Adrenal gland (tissue), 5 donors: Measurements from ENCODE around the gene DENND4A.

Experiments used
- CTCF ChIP-seq, 6 experiments: fragments of 450-650 bp in 4 of 6; fragments of 200-600 bp in 2 of 6; sonication (generic) in 1 of 6; IDR thresholded peaks; 1 replicate in 5 of 6; 2 replicates in 1 of 6; pipeline versions ENCODE4 v1.5.1 to v1.8.0; 2016 to 2021; ENCODE audit warnings: antibody characterized with exemption in 6 of 6, mild to moderate bottlenecking in 2 of 6, moderate library complexity in 1 of 6
- POLR2A ChIP-seq, 2 donors: fragments of 450-650 bp; IDR thresholded peaks; one replicate each; pipeline ENCODE4 v1.6.1; 2017; ENCODE audit warnings: antibody characterized with exemption in 2 of 2, mild to moderate bottlenecking in 2 of 2, moderate library complexity in 1 of 2
- donor health status: DM: no; HTN: no; CAD: no.

- TF ChIP-seq POLR2A (IDR thresholded peaks at IDR 0.05) (no peak), CTCF (IDR thresholded peaks at IDR 0.05) (no peak)
Measured at GRCh38 chr15:65675551-65675950, 116.5 kb downstream of the DENND4A start.
